ENCODE results near the gene ERC1. TPM values are rescaled to one million over a fixed set of nuclear protein-coding genes. Genes with fewer than 3 reads are reported as not detected.

ERC1 gene
- total RNA-seq, 1 experiment from 2014 or later: 54.7 TPM

DNA sequence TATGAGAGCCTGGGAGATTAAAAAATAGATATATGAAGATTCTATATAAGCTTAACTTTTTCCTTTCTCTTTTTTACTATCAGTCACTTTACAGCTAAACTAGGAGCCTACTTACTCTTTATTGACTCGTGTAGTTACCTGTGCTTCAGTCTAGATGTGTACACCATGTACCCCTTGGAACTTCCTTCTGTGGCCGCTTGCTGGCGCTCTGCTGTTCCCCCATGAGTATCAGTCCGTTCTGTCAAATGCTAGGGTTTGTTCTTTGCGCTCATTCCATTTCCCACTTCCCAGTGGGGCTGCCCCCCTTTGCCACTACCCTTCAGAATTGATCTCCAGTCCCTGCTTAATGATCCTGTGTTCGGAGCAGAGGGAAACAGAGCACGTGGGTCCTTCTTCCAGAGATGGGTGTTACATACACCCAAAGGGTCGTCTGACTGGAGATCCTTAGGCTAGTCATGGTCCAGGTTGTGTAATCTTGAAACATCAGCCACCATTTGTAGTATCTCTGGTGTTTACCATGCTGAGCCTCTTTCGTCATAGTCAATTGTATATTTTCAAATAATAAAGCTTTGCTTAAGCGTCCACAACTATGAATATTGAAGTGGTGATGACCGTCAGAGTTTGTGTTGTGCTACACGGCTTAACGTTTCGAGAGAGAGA is 443.4 kb downstream of the ERC1 start:
- no peak for DNase-seq (ENCODE audit: low spot score)
- in situ Hi-C loops (cut with HindIII; ENCODE audit: low sequenced_read_pairs): no loop called here

DNA sequence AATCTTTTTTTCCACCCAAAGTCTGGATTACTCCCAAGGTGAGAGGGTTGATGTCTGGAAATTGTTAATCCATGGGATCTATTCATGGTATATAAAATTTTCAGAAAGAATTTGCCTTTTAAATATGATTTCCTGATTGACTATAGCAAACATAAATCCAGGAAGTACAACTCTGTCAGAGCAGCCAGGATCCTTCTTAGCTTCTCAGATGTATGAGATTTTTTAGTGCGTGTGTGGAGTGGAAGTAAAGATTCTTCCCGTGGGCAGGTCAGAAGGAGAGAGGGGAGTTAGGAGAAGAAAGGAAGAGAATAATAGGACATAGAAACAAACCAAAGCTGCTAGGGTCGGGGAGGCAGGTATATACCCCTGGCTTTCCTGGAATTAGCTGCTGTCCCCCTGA is 444.0 kb downstream of the ERC1 start:
- in situ Hi-C loops (cut with HindIII; ENCODE audit: low sequenced_read_pairs): no loop called here
- no peak for DNase-seq (ENCODE audit: low spot score)

GRCh38 chr12:1435456-1435855 is 444.4 kb downstream of the ERC1 start:
- peak; percentile 46 for DNase-seq (ENCODE audit: low spot score)
- in situ Hi-C loops (cut with HindIII; ENCODE audit: low sequenced_read_pairs): no loop called here

- in situ Hi-C loops (cut with HindIII; ENCODE audit: low sequenced_read_pairs): no loop called here
- DNase-seq (ENCODE audit: low spot score): no peak
These were observed 445.0 kb downstream of the ERC1 start for GRCh38 chr12:1436015-1436414.

DNA sequence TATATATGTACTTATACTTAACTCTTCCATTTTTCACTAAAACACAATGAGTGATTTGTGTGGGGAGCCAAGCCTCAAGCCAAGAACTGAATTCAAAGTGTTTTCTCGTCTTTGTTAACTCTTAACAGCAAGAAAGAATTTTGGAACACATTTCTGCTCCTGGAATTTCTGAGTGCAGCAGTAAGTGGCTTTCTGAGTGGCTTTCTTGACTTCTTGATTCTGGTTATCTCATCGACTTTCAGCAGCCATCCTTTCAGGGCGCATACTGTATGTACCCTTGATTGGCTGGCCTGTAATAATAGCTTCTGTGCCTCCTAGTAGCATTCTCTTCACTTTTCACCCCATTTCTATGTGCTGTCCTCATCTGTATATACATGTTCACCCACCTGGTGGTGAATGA is 446.0 kb downstream of the ERC1 start:
- DNase-seq (ENCODE audit: low spot score): no peak
- in situ Hi-C loops (cut with HindIII; ENCODE audit: low sequenced_read_pairs): no loop called here

DNA sequence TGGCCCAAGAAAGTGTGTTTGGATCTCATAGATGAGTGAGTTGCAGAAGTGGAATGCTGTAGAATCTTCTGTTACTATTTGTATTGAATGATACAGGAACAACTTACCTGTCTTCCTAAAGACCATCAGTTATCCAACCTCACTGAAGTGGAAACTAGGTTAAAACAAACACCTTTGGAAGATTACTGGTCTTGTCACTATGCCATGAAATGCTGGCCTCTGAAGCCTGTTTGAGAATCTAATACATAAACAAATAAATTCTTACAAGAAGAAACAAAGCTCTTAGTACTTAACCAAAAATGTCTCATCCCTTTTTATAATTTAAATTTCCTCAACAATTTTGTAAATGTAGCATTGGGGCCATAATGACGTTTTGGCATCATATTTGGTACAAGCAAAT is 448.2 kb downstream of the ERC1 start:
- peak; percentile 55 for DNase-seq (ENCODE audit: low spot score)
- in situ Hi-C loops (cut with HindIII; ENCODE audit: low sequenced_read_pairs): no loop called here

- peak; percentile 41 for DNase-seq (ENCODE audit: low spot score)
- in situ Hi-C loops (cut with HindIII; ENCODE audit: low sequenced_read_pairs): no loop called here
These were observed 448.7 kb downstream of the ERC1 start for GRCh38 chr12:1439687-1440086.

DNA sequence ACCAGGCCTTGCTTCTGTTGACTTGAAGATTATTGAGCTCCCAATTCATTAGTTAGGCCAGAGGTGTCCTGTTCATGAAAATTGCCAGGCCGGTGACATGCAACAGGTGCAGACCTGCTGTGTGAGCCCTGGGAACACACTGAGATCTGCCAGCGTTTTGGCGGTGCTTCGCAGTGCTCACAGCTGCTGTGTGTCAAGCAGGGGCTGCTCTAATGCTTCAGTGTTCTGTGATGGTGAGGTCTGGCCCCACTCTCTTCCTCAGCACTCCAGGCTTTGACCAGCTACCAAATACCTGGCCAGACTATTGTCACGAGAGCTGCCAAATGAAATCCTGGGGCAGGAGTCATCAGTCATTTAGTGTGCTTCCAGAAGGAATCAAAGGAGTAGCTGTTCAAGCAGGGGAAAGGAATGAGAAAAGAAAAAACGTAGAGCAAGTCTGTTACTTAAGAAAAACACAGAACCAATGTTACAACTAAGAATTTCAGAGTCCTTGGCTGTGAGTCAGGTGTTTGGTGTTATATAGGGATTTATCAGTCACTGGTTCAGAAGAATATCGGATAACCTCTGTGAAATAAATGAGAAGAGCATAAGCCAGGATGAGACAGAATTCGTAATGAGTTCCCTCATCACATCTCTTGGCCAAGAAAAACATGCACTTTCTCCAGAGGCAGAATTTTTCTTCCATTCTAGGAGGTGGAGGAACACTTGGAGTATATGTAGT is 452.6 kb downstream of the ERC1 start:
- in situ Hi-C loops (cut with HindIII; ENCODE audit: low sequenced_read_pairs): no loop called here
- DNase-seq (ENCODE audit: low spot score): peak; percentile 45

DNA sequence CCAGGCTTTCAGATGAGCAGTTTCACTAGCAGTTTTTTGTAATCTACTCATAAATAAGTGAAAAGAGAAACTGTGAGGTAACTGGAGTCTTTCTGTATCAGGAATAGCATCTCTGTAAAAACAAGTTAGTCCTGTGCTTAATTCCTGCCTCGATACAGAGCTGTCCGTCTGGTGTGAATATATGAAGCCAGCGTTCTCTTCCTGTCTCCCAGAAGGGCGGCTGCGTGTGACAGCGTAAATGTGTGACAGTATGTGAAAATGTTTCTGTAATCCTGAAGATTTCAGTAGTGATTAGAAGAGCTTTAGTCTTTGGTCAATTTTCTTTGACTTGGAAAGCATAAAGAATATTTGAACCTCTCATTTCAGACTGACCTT is 453.1 kb downstream of the ERC1 start:
- DNase-seq (ENCODE audit: low spot score): no peak
- in situ Hi-C loops (cut with HindIII; ENCODE audit: low sequenced_read_pairs): no loop called here

- DNase-seq (ENCODE audit: low spot score): no peak
- in situ Hi-C loops (cut with HindIII; ENCODE audit: low sequenced_read_pairs): no loop called here
These were observed 454.8 kb downstream of the ERC1 start for GRCh38 chr12:1445807-1446206.

DNA sequence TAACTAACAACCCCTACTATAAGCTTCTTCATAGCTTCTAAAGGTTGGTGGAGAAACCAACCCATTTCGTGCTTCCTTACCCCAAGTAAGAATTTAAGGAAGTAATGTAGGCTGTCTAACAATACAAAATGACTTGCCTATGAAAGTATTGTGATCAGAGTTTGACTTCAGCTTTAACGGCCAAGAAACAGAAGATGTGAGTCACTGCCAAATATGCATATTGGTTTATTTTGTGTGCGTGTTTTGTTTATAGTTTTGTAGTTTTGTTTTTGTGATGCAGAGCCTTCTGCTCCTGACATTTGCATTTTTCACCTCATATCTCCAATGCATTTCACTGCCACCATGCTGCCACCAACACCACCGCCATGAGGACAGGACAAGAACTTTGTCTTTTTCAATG is 457.3 kb downstream of the ERC1 start:
- in situ Hi-C loops (cut with HindIII; ENCODE audit: low sequenced_read_pairs): no loop called here
- DNase-seq (ENCODE audit: low spot score): no peak

DNA sequence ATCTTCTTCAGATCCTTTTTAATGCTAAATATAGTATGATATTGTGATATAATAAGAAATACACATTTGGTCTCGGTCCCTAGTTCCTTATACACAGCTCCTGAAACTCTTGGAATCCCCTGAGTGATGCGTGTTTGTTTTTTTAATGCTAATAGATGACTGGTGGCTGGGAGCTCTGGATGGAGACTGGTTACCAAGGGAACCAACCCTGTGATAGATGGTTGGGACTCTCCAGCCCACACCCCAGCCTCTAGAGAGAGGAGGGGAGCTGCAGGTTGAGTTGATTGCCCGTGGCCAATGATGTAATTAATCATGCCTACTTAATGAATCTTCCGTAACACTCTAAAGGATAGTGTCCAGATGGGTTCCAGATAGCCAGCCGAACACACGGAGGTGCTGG is 462.8 kb downstream of the ERC1 start:
- in situ Hi-C loops (cut with HindIII; ENCODE audit: low sequenced_read_pairs): no loop called here
- DNase-seq (ENCODE audit: low spot score): no peak

- in situ Hi-C loops (cut with HindIII; ENCODE audit: low sequenced_read_pairs): no loop called here
These were observed 465.9 kb downstream of the ERC1 start for GRCh38 chr12:1456885-1457284.

GRCh38 chr12:1457901-1458300 is 466.9 kb downstream of the ERC1 start:
- peak; percentile 32 for DNase-seq (ENCODE audit: low spot score)
- in situ Hi-C loops (cut with HindIII; ENCODE audit: low sequenced_read_pairs): no loop called here

More at GRCh38 chr12:1456885-1457284, 465.9 kb downstream of the ERC1 start:
- no peak for DNase-seq (ENCODE audit: low spot score)

DNA sequence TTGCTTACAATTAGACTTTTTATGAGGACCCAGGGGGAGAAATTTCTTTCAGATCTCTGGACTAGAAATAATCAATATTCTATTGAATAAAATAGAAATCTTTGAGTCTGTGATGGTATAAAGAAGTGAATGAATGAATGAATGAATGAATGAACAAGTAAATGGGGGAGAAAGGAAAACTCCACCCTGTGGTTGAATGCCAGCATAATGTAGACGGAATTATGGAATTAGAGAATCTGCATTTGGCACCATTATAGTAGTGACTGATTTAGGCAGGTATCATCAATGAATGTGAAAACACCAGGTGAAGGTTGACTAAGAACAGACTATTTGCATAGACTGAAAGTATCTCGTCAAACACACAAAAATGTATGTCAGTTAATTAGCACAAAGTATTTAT is 468.3 kb downstream of the ERC1 start:
- no peak for DNase-seq (ENCODE audit: low spot score)
- in situ Hi-C loops (cut with HindIII; ENCODE audit: low sequenced_read_pairs): no loop called here

- in situ Hi-C loops (cut with HindIII; ENCODE audit: low sequenced_read_pairs): no loop called here
These were observed 472.3 kb downstream of the ERC1 start for GRCh38 chr12:1463073-1463905.

GRCh38 chr12:1464925-1465324 is 473.9 kb downstream of the ERC1 start:
- in situ Hi-C loops (cut with HindIII; ENCODE audit: low sequenced_read_pairs): no loop called here

More at GRCh38 chr12:1463073-1463905, 472.3 kb downstream of the ERC1 start:
- no peak for DNase-seq (ENCODE audit: low spot score)

GRCh38 chr12:1465990-1466389 is 475.0 kb downstream of the ERC1 start:
- in situ Hi-C loops (cut with HindIII; ENCODE audit: low sequenced_read_pairs): no loop called here
- no peak for DNase-seq (ENCODE audit: low spot score)

More at GRCh38 chr12:1464925-1465324, 473.9 kb downstream of the ERC1 start:
- no peak for DNase-seq (ENCODE audit: low spot score)

- no peak for DNase-seq (ENCODE audit: low spot score)
- in situ Hi-C loops (cut with HindIII; ENCODE audit: low sequenced_read_pairs): no loop called here
These were observed 475.6 kb downstream of the ERC1 start for GRCh38 chr12:1466481-1467154.

DNA sequence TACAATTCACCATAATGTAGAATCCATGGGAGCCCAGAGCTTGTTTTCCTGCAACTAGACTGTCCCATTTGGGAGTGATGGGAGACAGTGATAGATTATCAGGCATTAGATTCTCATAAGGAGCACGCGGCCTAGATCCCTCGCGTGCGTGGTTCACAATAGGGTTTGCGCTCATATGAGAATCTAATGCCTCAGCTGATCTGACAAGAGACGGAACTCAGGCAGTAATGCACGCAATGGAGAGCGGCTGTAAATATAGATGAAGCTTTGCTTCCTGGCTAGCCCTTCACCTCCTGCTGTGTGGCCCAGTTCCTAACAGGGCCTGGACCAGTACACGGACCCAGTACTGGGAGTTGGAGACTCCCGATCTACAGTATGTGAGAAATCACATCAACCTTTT is 476.7 kb downstream of the ERC1 start:
- DNase-seq (ENCODE audit: low spot score): peak; percentile 40

More for the DNA sequence above, 476.7 kb downstream of the ERC1 start:
- in situ Hi-C loops (cut with HindIII; ENCODE audit: low sequenced_read_pairs): no loop called here

Measured in G401 (cell line).